ENCODE data around the gene C4orf50.

The C4orf50 gene

DNA sequence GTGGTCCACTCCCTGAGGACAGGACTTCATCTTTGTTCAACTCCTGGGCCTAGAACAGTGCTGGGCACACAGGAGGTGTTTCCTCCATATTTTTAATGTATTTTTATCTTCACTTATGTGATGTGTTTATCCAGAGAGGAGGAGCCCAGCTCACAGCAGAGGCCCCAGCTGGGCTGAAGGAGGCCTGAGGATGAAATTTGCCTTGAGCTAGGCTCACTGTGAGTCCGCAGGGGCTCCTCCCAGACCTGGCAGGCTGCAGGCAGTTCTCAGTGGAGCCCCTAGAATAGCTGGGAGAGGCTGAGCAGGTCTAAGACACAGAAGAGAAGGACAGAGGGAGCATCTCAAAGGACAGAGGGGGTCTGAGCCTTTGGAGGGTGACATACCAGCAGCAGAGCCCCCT lies 26.8 kb downstream of the C4orf50 start:
- no peak for DNase-seq

DNA sequence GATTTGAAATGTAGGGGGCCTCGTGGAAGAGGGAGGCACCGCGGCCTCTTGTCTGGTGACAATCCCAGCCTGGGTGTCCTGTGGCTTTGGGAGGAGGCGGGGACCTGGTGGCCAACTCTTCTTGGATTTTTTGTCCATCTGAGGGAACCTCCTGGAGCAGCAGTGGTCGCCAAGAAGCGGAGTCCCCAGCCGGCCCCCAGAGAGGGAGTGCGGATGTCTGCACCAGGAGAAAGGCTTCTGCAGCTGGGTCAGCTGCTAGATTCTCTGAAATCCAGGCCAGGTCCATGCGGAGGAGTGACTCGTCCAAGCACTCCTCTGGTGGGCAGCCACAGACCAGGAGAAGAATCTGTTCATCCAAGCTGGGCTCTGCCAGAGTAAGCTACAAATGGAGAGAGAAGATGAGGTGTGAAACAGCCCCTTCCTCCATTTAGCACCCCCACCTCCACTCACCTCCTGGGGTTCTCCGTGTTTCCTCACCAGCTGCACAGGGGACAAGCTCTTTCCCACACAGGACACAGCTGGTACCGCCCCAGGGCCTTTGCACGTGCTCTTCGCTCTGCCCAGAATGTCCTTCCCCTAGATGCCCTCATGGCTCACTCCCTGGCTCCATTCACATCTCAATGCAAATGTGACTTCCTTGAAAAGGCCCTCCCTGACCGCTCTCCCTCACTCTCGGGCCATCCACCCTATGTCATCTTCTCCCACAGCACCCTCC lies 27.6 kb downstream of the C4orf50 start:
- DNase-seq: no peak

DNA sequence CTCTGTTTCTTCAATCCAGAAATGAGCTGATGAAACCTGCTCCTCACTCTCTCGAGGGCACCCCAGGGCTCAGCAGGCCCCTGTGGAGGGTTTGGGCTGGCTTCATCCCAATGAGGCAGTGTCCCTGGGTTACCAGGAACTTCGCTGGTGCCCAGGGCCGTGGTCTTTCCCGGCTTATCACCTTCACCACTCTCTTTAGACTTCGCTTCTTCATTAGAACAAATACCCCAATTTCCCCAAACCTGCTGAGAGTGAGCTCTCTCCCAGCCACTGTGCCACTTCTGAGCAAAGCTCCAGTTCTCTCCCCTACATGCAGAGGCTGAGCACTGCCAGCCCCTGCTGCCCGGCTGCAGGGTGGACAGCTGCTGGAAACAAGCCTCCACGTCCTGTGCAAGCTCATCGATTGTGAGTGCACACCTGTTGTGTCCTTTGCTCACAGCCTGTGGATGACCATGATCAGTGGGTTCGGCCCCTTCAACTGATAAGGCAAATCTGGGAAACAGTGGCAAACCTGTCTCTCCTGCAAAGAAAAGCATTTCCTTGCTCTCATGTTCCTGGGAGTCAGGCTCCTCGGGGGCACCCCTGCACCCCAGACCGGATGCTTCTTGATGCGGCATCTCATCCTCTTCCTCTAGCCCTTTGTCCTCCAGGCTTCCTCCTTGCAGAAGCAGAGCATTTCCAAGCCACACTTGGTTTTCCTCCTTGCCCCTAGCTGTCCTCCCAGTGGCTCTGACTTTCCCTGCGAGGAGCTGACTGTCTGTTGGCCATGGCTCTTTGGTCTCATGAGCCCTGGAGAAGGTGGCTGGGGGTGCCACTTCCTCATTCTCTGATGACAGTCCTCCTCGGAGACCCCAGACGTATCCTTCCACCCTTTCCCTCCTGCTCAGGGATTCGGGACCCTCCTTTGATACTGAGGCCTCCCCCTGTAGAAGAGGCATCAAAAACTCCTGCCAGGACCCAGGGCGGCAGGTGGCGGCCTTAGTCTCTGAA lies 28.7 kb downstream of the C4orf50 start:
- DNase-seq: no peak

DNA sequence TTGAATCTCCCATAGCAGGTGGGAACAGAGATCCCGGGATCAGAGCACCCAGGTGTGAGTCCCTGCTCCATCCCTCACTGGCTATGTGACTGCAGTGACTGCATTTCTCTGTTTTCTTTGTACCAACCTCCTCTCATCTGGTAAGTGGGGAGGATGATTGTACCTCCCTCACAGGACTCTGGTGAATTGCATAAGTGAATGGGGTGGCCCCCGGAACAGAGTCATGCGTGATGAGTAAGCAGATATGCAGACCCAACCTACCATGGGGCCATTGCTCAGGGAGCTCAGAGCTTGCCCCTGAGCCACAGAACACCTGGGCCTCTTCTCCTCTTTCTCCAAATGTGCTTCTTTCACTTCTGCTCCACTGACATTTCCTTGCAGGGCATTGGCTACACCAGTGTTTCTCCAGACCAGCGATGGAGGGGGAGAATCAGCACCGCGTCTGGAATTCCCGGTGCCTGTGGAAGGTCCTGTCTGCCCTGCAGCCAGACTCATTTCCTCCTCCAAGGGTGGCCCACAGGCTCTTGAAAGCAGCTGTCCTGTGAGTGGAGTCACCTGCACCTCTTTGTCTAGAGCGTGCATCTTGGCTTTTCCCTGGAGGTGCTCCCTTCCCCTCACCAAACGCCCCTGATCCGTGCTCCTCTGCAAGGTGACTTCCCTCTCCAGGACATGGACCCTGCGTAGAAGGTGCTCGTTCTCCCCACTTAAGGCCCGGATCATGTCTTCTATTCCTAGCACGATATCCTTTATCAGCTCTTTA lies 30.0 kb downstream of the C4orf50 start:
- no peak for DNase-seq

DNA sequence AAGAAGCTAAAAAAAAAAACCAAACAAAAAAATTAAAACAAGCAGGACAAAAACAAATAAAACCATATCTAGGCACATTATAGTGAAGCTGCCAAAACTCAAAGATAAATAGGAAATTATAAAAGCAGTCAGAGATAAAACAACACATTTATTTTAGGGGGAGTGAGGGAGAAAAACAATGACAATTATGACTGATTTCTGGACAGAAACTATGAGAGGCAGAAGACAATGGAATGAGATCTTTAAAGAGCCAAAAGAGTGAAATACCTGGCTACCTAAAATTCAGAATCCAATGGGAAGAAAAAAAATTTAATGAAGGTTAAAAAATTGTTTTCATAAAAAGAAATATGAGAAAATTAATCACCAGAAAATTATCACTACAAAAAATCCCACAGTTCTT lies 33.4 kb downstream of the C4orf50 start:
- DNase-seq: no peak

DNA sequence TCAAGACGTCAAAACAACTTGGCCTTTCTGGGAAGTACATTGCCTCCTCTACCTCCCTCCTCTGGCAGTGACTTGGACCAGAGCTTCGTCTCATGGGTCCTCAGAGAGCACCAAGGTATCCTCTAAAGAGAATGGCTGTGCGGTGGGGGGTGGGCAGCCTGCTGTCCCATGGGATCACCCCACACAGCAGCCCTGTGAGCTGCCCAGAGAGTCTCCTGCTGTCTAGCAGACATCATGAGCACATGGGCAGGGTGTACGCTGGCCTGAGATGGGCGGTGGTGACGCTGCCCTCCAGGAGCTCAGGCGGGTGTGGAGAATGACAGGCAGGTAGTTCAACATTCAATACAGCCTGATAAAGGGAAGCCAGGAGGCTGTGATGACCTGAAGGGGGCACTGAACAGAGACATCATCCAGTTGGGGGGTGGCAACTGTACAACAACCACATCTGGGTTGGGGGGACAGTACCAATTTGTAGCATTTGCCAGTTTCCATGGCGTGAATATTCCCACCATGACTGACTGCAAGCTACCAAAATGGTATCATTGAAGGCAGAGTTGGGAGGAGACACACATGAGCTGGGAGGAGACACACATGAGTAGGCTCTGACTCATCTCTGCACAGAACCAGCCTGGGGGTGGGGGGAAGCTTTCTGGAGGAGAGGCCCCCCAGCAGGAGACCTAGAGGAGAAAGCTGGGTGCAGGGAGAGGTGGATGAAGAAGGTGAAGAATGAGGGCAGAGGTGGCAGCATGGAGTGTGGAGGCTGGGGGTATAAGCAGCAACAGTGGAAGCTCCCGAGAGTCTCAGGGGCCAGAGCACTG lies 35.9 kb downstream of the C4orf50 start:
- DNase-seq: no peak

DNA sequence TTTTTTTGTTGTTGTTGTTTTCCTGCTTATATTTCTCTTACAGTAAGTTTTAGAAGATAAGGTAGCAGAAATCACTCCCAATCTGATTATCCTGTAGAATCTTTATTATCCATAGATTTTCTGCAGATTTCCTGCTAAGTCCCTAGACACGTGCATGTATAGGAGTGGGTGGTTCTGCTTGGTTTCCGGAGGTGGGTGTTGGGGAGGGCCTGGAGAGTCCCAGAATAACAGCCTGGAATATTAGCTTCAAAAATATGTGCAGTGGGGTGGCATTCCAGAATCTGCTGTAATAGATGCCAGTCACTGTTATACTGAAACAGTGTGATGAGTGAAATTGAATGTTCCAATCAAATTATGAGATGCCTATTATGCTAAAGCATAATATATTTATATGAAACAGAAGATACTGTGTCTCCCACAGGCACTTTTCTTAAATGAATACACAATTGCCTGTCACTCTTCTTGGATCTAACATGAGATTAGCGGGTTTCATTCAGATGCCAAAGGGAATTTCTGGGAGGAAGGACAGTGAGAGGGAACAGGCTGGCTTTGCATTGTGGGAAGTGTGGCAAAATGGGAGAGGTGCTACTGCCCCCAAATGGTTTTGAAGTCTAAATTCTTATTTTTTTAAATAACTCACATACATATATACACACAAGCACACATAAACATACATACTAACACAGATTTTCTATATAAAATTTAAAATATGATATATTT lies 37.6 kb downstream of the C4orf50 start:
- DNase-seq: peak; percentile 50

DNA sequence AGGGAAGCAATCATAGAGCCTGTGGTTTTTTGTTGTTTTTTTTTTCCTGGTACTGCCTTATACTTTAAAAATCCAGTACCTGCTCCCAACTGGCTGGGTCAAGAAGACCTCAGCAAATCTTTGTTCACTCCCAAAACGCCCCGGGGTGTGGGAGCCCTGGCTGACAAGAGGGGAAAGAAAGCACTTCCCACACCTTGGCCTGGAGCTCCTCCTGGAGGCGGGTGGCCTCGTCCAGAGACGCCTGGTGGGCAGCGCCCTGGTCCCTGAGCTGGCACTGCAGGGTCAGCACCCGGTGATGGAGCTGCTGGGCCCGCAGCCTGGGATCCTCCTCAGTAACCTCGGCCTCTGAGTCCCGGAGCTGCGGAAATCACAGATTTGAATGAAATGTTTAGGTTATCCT lies 38.2 kb downstream of the C4orf50 start:
- DNase-seq: peak; percentile 90

DNA sequence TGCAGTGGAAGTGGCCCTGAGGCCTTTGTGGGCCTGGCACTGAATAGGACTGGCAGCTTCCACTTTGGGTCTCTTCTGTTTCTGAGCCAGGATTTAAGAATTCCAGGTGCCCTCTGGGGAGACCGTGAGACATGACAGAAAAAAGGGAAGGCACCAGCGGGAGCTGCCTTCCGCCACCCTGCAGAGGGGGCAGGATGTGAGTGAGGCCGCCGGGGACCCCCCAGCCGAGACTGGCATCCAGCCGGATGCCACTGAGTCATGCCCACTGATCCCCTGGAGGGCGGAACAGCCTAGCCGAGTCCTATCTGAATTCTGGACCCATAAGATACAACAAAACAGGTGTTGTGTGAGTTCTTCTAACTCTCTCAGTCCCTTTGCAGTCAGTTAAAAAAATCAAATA lies 41.3 kb downstream of the C4orf50 start:
- DNase-seq: no peak

DNA sequence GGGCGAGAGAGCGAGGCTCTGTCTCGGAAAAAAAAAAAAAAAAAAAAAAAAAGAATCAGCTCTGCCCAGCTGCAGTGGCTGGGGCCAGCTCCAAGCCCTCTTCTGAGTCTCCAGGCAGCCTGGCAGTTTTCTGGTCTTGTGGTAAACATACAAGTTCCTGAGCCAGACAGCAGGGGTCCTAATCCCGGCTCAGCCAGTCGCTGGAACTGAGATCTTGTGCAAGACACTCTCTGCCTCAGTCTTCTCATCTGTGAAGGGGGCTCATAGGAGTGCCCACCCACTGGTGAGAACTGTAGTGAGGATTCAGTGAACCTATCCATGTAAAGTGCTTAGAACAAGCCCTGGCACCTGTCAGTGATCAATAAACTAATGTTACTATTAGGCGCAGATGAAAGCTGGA lies 41.8 kb downstream of the C4orf50 start:
- peak; percentile 35 for DNase-seq

DNA sequence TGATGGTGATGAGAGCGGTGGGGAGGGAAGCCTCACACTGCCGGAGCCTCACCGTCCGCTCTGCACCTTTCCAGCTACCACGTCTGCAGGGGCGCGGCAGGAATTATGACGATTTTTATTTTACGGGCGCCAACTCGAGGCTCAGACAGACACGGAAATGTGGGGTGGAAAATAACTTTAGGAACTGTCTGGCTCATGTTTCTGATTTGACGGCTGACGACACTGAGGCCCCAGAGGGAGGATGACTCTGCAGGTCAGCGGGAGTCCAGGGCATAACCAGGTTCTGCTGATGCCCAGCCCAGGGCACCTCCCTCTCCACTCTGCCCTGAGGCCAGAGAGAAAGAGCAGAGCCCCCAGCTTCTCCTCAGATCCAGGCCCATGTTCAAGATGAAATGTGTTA lies 43.9 kb downstream of the C4orf50 start:
- no peak for DNase-seq

DNA sequence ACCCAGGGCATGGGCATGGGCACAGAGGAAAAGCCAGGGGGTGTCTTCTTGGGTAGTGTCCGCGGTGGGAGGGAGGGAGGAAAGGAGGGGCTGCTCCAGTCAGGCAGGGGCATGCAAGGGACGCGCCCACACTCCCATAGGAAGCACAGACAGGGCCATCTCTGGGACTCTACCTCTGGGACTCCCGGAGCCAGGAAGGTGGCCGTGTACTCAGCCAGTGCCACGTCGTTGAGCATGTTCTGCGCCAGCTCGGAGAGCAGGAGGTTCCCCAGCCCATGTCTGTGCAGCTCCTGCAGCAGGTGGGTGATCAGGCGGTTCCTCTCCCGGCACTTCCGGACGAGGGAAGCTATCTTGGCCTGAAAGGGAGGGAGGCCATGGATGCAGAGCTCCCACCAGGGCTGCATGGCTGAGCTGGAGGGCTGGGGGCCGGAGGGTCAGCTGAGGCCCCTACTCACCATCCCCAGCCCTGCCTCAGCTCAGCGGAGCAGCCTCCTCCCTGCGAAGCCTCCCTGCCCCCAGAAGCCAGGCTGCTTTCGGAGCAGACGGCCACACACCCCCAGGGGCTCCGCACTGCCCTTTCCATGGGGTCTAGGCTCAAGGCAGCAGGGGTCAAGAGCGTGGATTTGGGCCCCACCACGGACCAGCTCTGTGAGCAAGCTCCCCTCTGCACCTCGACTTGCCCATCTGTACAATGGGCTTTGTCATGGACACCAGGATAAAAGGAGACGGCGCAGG lies 44.6 kb downstream of the C4orf50 start:
- no peak for DNase-seq

DNA sequence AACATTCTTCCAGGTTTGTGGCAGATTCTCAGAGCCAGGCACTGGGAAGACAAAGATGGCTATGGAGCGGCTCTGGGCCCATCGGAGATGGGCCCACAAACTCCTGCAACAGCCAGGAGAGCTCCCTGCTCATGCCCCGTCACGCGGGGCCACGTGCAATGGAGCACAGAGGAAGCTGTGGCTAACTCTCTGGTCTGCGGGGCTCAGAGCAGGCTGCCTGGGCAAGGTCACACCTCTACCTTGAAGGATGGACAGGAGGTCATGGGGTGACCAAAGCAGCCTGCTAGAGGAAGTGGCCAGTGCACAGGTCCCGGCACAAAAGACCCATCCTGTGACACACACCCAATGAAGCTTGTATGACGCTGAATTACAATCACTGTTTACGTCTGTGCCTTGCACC lies 45.2 kb downstream of the C4orf50 start:
- no peak for DNase-seq

DNA sequence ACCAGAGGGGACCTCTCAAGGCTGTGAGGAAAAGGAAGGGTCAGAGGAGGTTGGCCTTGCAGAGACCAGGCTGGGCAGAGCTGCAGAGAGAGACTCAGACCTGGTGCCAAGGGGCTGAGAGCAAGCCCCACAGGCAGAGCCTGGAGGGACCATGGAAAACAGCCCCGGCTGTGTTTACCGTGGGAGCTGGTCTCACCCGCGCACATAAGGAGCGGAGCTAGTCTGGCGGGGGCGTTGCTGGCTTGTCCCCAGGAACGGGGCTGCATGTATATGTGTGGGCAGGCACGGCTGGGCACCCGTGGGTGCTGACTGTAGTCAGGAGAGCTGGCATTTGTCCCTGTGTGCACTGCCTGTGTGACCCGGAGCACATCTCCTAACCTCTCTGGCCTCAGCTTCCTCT lies 45.7 kb downstream of the C4orf50 start:
- no peak for DNase-seq

DNA sequence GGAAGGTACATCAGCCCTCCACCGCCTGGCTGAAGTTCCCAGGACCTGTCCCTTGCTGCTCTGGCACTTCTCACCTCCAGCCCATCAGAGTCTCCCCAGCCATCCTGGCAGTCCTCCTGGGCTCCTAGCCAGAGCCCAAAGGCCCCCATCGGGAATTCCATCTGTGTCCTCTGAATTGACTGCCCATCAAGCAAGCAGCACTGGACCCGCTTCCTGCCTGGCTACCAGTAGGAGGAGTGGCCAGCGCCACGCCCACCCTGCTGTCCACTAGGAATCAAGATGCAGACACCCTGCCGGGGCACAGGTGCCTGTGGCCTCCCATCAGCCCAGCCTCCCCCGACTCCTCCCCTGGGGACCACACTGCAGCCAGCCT lies 47.2 kb downstream of the C4orf50 start:
- DNase-seq: peak; percentile 77

DNA sequence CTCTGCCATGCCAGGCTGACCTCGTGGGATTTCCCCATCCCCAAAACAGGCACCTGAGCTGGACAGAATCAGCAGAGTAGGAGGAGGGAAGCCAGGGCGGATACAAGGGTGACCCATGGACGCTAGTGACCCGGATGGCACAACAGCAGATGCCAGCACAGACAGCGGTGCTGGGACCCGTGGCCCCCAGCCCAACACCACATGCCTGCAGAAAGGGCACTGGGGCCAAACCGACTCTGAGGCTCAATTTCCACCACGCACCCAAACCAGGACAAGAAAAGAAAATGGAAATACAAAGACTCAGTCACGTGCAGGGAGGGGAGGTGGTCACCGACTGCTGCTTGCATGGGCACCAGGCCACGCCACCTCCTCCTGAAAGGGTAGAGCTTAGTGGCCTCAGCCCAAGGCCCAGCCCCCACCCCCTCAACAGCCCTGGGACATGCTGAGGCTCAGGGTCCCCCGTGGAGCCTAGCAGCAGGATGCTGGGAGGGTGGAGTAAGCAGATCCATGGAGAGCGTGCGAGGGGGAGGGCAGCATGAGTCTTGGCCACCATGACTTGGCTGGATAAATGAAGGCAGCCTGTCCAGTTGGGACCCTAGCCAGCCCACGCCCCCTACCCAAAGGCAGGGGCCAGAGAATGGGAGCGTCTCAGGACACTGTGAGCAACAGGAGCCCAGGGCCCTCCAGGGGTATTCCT lies 47.7 kb downstream of the C4orf50 start:
- DNase-seq: no peak

DNA sequence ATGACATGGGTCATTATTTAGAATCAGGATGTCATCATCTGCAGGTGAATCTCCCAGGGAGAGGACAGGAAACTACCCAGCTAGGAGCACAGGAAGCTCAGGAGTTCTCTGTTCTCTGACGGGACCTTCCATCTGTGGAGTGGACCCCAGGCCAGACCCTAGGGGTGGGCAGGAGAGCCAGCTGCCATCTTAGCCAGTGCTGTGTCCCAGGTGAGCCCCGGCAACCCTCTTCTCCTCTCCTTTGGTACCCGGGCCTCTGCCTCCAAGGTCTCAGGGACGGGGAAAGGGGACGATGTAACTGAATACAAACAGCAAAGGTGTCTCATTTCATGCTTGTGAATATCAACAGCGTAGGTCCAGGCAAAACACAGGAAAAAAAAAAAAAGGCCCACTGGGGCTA lies 48.5 kb downstream of the C4orf50 start:
- DNase-seq: no peak

DNA sequence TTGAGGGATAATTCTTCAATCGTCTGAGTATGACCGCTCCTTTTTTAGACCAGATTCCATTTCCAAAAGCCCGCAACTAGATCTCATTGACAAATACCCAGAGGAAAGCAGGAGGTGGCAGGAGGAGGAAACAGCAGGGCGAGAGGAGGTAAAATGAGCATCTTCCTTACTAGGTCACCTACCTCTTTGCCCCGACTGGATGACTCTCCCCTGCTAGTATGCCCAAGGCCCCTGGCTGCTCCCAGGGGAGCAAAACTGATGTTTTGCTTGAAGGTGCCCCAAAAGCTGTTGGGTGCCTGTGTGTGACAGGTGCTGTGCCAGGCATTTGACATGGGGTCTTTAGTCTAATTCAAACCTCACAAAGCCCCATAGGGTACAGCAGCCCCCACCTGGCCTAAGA lies 48.9 kb downstream of the C4orf50 start:
- no peak for DNase-seq

DNA sequence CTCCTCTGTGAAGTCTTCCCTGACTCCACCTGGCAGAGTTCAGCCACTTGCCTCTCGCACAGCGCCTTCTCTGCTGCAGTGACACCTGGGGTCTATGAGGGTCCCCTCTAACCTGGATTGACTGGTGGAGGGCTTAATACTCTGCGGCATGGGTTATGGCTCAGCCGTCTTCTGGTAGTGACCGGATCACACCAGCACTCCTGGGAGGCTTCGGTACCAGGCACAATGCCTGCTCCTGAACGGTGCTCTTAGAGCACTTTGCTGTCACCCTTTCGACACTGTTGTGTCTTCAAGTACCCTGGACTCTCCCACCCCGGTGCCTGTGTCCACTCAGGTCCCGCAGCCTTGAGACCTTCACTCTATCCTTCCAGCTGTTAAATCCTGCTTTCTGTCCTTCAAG lies 50.0 kb downstream of the C4orf50 start:
- DNase-seq: no peak

DNA sequence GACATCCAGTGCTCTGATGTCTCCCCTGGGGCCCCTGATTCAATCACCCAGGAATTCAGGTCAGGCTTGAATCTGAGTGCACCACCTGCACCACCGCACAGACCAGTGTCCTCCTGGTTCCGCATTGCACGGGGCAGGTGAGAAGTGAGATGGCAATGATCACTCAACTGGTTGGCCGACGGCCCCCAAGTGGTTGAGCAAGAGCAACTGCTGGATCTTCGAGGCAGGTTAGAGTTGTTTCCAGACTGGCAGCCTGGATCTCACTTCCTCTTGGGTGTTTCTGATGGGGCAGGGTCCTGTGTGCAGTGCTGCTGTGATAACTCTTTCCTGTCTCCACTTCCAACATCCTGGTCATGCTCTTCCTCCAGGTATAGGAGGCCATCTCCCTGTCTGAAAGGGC lies 50.4 kb downstream of the C4orf50 start:
- peak; percentile 43 for DNase-seq

DNA sequence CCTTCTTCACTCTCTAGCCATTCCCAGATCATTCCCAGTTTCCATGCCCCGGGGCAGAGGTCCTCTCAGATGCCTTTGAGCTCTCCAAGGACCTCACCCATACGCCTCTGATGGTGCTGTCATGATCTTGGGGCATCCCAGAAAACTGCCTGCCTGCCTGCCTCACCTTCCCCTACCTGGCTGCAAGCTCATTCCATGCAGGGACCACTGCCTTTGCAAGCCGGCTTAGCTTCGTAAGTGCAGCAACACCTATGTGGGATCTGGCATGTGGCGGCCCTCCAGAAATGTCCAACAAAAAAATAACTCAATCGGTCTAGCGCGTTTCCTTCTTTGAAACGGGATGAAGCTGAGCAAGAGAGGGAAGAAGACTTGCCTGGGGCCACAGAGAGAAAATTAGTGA lies 53.0 kb downstream of the C4orf50 start:
- DNase-seq: no peak

Measured in DMS53 (cell line).